ENCODE data around the gene ASB3. TPM values are rescaled to one million over a fixed set of nuclear protein-coding genes. Genes with fewer than 3 reads are reported as not detected.
"Not testable (repeated sequence)": the region's sequence is repeated elsewhere in the genome, so short reads cannot be mapped to it uniquely, and the experiment has no call there.

The ASB3 gene
- total RNA-seq, 2 donors from 2014 or later, result 9.6 to 10.8 TPM

DNA sequence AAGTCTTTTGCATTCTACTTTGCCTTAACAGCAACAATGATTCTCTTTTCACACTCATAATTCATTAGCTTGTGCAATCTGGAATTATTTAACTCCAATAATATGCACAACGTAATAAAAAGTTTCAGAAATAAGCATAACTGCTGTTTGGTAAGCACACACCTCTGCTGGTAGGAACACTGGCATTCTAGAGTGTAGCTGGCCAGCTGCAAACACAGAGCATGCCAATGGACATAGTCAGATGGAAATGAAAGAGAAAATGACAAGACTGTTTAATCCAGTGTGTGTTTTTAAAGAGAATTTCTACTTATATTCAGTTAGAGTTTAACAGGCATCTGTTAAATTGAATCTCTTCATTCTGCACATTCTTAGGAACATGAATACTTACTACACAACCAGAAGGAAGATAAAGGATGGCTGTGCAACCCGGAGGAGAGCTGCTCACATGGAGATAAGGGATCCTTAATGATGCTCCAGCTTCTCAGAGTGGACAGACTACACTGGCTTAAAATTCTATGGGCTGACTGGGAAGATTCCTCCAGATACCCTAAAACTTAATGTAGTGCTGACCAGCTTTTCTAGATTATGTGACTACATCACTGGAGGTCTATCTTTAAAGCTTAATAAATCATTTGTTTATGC lies 113.8 kb downstream of the ASB3 start:
- intact Hi-C loops (cut with DNase I), result no loop called here
- no peak for ATAC-seq
- DNase-seq, result no peak

DNA sequence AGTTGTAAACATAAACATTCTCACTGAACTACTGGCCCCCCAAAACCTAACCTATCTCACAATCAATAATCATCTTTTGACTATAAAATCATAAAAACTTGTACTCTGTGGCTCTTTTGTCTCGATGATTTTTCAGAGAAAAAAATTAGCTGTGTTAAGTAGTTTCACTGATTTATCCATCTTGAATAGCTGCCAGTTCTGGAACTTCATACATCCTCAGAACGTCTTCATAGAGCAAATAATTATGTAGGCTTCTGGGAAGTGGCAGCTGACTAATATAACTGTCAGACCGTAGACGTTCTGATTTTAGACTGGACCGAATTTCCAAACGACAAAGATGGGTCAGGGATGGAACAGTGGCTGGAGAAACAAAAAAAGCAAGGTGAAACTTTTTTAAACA lies 116.4 kb downstream of the ASB3 start:
- ATAC-seq, result no peak
- intact Hi-C loops (cut with DNase I), result no loop called here
- DNase-seq, result no peak

GRCh38 chr2:53668624-53669026 lies 118.1 kb downstream of the ASB3 start:
- intact Hi-C loops (cut with DNase I), result no loop called here
- ATAC-seq (peak in 1 of 2 donors; percentile 60), DNase-seq (no peak)

DNA sequence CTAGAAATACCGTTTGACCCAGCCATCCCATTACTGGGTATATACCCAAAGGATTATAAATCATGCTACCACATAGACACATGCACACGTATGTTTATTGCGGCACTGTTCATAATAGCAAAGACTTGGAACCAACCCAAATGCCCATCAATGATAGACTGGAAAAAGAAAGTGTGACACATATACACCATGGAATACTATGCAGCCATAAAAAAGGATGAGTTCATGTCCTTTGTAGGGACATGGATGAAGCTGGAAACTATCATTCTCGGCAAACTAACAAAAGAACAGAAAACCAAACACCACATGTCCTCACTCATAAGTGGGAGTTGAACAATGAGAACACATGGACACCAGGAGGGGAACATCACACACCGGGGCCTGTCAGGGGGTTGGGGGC lies 119.6 kb downstream of the ASB3 start:
- intact Hi-C loops (cut with DNase I); DNase-seq; ATAC-seq: not testable (repeated sequence)

- ATAC-seq (no peak), DNase-seq (no peak)
- intact Hi-C loops (cut with DNase I), result no loop called here
Measured at GRCh38 chr2:53660886-53661285, 125.9 kb downstream of the ASB3 start.

- ATAC-seq; intact Hi-C loops (cut with DNase I); DNase-seq: not testable (repeated sequence)
Measured at GRCh38 chr2:53658474-53658873, 128.3 kb downstream of the ASB3 start.

GRCh38 chr2:53655256-53655655 lies 131.5 kb downstream of the ASB3 start:
- DNase-seq (no peak), ATAC-seq (no peak)
- intact Hi-C loops (cut with DNase I), result no loop called here

DNA sequence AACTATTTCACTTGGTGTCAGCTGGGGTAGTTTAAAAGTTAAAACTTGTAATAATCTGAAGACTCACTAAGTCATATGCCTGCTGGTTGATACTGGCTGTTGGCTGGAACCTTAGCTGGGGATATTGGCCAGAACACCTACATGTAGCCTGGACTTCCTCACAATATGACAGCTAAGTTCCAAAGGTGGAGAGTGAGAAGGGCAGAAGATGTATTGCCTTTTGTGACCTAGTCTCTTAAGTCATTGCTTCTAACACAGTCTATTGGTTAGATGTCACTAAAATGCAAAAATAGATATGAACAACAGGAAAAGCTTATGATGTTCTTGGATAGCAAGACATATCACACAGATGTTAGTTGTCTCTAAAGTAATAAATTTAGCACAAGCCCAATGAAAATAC lies 132.4 kb downstream of the ASB3 start:
- intact Hi-C loops (cut with DNase I), result no loop called here
- no peak for ATAC-seq
- no peak for DNase-seq

GRCh38 chr2:53652131-53652530 lies 134.6 kb downstream of the ASB3 start:
- ATAC-seq (no peak), DNase-seq (no peak)
- intact Hi-C loops (cut with DNase I), result no loop called here

GRCh38 chr2:53646788-53647187 lies 140.0 kb downstream of the ASB3 start:
- ATAC-seq, result no peak
- no peak for DNase-seq
- intact Hi-C loops (cut with DNase I), result no loop called here

DNA sequence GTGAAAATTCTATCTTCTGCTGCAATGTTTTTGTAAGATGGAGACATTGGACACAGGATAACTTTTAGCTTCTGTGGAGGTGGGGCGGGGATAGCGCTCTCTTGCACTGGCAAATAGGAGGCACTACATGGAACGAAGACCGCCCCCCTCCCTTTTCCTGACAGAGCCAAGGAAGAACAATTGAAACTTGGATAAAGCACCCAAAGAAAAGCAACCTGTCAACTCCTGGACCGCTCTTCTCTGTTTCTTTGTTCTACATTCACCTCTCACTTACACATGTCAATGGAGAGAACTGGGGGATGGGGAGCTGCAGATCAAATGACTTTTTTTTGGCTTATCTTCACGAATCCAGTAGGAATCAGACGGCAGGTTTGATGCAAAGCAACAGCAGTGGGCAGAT lies 145.5 kb downstream of the ASB3 start:
- no peak for ATAC-seq
- intact Hi-C loops (cut with DNase I), result no loop called here
- DNase-seq, result no peak

GRCh38 chr2:53640466-53640865 lies 146.3 kb downstream of the ASB3 start:
- no peak for ATAC-seq
- DNase-seq, result no peak
- intact Hi-C loops (cut with DNase I), result no loop called here

- intact Hi-C loops (cut with DNase I), result no loop called here
- no peak for ATAC-seq
- DNase-seq, result no peak
Measured at GRCh38 chr2:53636596-53636995, 150.2 kb downstream of the ASB3 start.

- DNase-seq (no peak), ATAC-seq (no peak)
- intact Hi-C loops (cut with DNase I), result no loop called here
Measured at GRCh38 chr2:53636109-53636508, 150.6 kb downstream of the ASB3 start.

GRCh38 chr2:53635694-53636093 lies 151.1 kb downstream of the ASB3 start:
- ATAC-seq (no peak), DNase-seq (no peak)
- intact Hi-C loops (cut with DNase I), result no loop called here

DNA sequence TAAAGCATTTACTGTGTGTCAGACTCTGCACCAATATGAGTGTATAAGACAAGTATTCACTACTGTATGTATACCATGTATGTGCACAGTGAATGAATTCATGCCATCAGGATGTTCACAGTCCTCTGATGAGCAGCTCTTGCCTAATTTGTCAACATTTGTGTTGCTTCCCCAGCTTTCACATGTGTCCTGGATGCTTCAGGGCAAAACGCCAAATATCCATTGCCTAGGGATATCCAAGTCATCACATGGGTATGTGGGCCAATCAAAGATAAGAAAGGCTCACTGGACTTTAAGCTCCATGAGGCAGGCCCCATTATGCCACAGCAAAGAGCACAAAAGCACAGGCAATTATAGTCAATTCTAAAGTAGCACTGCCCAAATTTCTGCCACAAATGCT lies 153.3 kb downstream of the ASB3 start:
- ATAC-seq, result no peak
- no peak for DNase-seq
- intact Hi-C loops (cut with DNase I), result no loop called here

DNA sequence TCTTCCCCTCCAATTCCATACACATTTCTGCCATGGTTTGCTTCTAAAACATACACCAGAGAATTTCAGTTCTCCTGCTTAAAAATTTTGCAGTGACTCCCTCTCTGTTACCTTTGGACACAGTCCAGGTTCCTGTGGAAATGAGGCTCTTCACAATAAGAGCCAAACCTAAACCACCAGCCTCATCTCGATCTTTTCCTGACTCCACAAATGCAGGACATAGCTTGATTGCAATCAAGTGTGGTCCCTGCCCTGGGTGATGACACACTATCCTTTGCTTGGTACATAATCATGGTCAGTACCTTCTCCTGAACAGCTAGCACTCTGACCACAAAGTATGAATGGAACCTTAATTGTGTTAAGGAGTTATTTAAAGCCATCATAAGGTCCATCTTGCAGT lies 154.0 kb downstream of the ASB3 start:
- intact Hi-C loops (cut with DNase I), result no loop called here
- no peak for ATAC-seq
- no peak for DNase-seq

DNA sequence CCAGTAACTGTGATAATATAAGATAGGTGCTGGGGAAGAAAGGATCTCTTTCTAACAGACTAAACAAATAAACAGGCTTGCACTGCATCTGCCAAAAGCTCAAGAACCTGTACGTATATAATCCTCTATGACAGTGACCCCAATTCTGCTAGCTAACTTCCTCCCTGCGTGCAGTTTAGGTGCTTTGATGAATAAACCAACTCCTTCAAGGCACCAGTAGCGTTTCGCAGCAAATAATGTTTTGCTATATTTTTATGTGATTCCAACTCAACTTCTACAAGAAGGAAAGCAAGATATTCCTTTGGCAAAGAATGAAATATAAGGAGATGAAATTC lies 154.7 kb downstream of the ASB3 start:
- ATAC-seq (no peak), DNase-seq (no peak)
- intact Hi-C loops (cut with DNase I), result no loop called here

GRCh38 chr2:53631313-53632125 lies 155.2 kb downstream of the ASB3 start:
- ATAC-seq, result no peak
- intact Hi-C loops (cut with DNase I), result no loop called here
- no peak for DNase-seq

- intact Hi-C loops (cut with DNase I), result no loop called here
- DNase-seq (no peak), ATAC-seq (no peak)
Measured at GRCh38 chr2:53630026-53630606, 156.6 kb downstream of the ASB3 start.

- DNase-seq (no peak), ATAC-seq (no peak)
- intact Hi-C loops (cut with DNase I), result no loop called here
Measured at GRCh38 chr2:53629501-53629900, 157.3 kb downstream of the ASB3 start.

All from left cardiac atrium (tissue), 4 donors.